Liver (tissue), 9 donors: ENCODE data around the gene PACS1. TPM values are rescaled to one million over a fixed set of nuclear protein-coding genes. Genes with fewer than 3 reads are reported as not detected.

Source experiments
- DNase-seq: peaks from one replicate; pipeline ENCODE4 v3.0.0-alpha.2; 2017; ENCODE audit warnings: low spot score
- H3K27ac ChIP-seq, 2 donors: one replicate each; pipeline ENCODE4 v1.7.0; 2013; ENCODE audit warnings: inconsistent platforms in 2 of 2, low read length in 2 of 2, control low read depth in 1 of 2, low read depth in 1 of 2, mild to moderate bottlenecking in 1 of 2
- H3K27me3 ChIP-seq, 4 donors: one replicate each; pipeline versions ENCODE4 v1.6.1 to v1.7.0; 2013; ENCODE audit warnings: low read length in 3 of 4, inconsistent platforms in 1 of 4, mild to moderate bottlenecking in 1 of 4, moderate library complexity in 1 of 4; ENCODE audit not compliant: control insufficient read depth in 4 of 4, insufficient read depth in 4 of 4
- H3K36me3 ChIP-seq, 4 donors: one replicate each; pipeline versions ENCODE4 v1.6.1 to v1.7.0; 2013; ENCODE audit warnings: low read length in 3 of 4, mild to moderate bottlenecking in 3 of 4, low read depth in 1 of 4, moderate library complexity in 1 of 4; ENCODE audit not compliant: control insufficient read depth in 4 of 4, insufficient read depth in 3 of 4
- H3K4me1 ChIP-seq, 4 donors: one replicate each; pipeline versions ENCODE4 v1.6.1 to v1.7.0; 2013; ENCODE audit warnings: low read length in 3 of 4, mild to moderate bottlenecking in 3 of 4, moderate library complexity in 1 of 4; ENCODE audit not compliant: control insufficient read depth in 4 of 4, insufficient read depth in 4 of 4
- H3K4me3 ChIP-seq, 3 donors: one replicate each; pipeline versions ENCODE4 v1.6.1 to v1.7.0; 2013; ENCODE audit warnings: low read length in 3 of 3, control low read depth in 1 of 3, low read depth in 1 of 3, mild to moderate bottlenecking in 1 of 3
- H3K9ac ChIP-seq, 2 donors: one replicate each; pipeline ENCODE4 v1.7.0; 2013; ENCODE audit warnings: low read length in 2 of 2, mild to moderate bottlenecking in 2 of 2, moderate library complexity in 2 of 2, control low read depth in 1 of 2, low read depth in 1 of 2
- H3K9me3 ChIP-seq, 4 donors: one replicate each; pipeline versions ENCODE4 v1.6.1 to v1.7.0; 2013; ENCODE audit warnings: low read length in 3 of 4; ENCODE audit not compliant: control insufficient read depth in 4 of 4
- ATF3 ChIP-seq: IDR thresholded peaks from 2 replicates; pipeline ENCODE4 v1.6.1; 2016; ENCODE audit warnings: antibody characterized with exemption
- CTCF ChIP-seq: fragments of 150-350 bp; IDR thresholded peaks from 2 replicates; pipeline ENCODE4 v1.5.1; 2017; ENCODE audit warnings: improper control_type of control experiment, low read depth, low read length; ENCODE audit not compliant: missing input control
- EGR1 ChIP-seq, 2 donors: IDR thresholded peaks; 2 replicates each; pipeline ENCODE4 v1.6.1; 2016 to 2018; ENCODE audit warnings: antibody characterized with exemption in 2 of 2, low read depth in 2 of 2
- FOXA1 ChIP-seq: IDR thresholded peaks from 2 replicates; pipeline ENCODE4 v1.6.1; 2016; ENCODE audit warnings: antibody characterized with exemption
- FOXA2 ChIP-seq: IDR thresholded peaks from 2 replicates; pipeline ENCODE4 v1.6.1; 2016; ENCODE audit warnings: antibody characterized with exemption
- GABPA ChIP-seq, 2 donors: IDR thresholded peaks in 1 of 2; conservative IDR thresholded peaks in 1 of 2; 2 replicates each; pipeline ENCODE4 v1.6.1; 2016; ENCODE audit warnings: antibody characterized with exemption in 2 of 2, mild to moderate bottlenecking in 1 of 2, moderate library complexity in 1 of 2
- HNF4A ChIP-seq, 2 donors: conservative IDR thresholded peaks; 2 replicates each; pipeline ENCODE4 v1.6.1; 2016; ENCODE audit warnings: antibody characterized with exemption in 2 of 2, mild to moderate bottlenecking in 2 of 2
- HNF4G ChIP-seq: IDR thresholded peaks from 2 replicates; pipeline ENCODE4 v1.6.1; 2016; ENCODE audit warnings: antibody characterized with exemption
- JUND ChIP-seq, 2 donors: IDR thresholded peaks; 2 replicates each; pipeline ENCODE4 v1.6.1; 2016; ENCODE audit warnings: antibody characterized with exemption in 2 of 2
- MAX ChIP-seq: IDR thresholded peaks from 2 replicates; pipeline ENCODE4 v1.6.1; 2016; ENCODE audit warnings: antibody characterized with exemption
- NR2F2 ChIP-seq: IDR thresholded peaks from 2 replicates; pipeline ENCODE4 v1.6.1; 2016; ENCODE audit warnings: antibody characterized with exemption
- RAD21 ChIP-seq, 2 donors: IDR thresholded peaks; 2 replicates each; pipeline ENCODE4 v1.6.1; 2016; ENCODE audit warnings: antibody characterized with exemption in 2 of 2, mild to moderate bottlenecking in 2 of 2
- REST ChIP-seq: IDR thresholded peaks from 2 replicates; pipeline ENCODE4 v1.6.1; 2016; ENCODE audit warnings: antibody characterized with exemption, mild to moderate bottlenecking
- RXRA ChIP-seq, 2 donors: IDR thresholded peaks; 2 replicates each; pipeline ENCODE4 v1.6.1; 2017 to 2018; ENCODE audit warnings: antibody characterized with exemption in 2 of 2, mild to moderate bottlenecking in 1 of 2
- SP1 ChIP-seq: IDR thresholded peaks from 2 replicates; pipeline ENCODE4 v1.6.1; 2018; ENCODE audit warnings: antibody characterized with exemption, mild to moderate bottlenecking
- TAF1 ChIP-seq: conservative IDR thresholded peaks from 2 replicates; pipeline ENCODE4 v1.6.1; 2016; ENCODE audit warnings: antibody characterized with exemption, mild to moderate bottlenecking
- YY1 ChIP-seq: IDR thresholded peaks from 2 replicates; pipeline ENCODE4 v1.6.1; 2016; ENCODE audit warnings: antibody characterized with exemption, mild to moderate bottlenecking
- ZBTB33 ChIP-seq: IDR thresholded peaks from 2 replicates; pipeline ENCODE4 v1.6.1; 2016; ENCODE audit warnings: antibody characterized with exemption
- WGBS: extraction: QIAGEN DNeasy Blood & Tissue Kit; methylation state at CpG from one replicate; pipeline ENCODE4 v1.1.7; 2013; 5-methylcytosine and 5-hydroxymethylcytosine counted together
- polyA plus RNA-seq, 2 donors: library from polyadenylated mRNA; stranded (reverse) in 1 of 2; unstranded in 1 of 2; fragments of 200-250 nt in 1 of 2; fragments of >200 nt in 1 of 2; fragmentation: Nextera tagmentation in 1 of 2; extraction: Ambion mirVana in 1 of 2; gene quantifications; one replicate each; pipeline versions ENCODE4 v1.2.1 to v1.2.3, GENCODE V29; 2013 to 2015
- total RNA-seq, 2 donors: library from RNA; depleted of rRNA; stranded (reverse); fragments of >200 nt; gene quantifications; one replicate each; pipeline ENCODE4 v1.2.3, GENCODE V29; 2014
- donor health status: healthy.
- donor health status: healthy.
- donor health status: healthy.
- donor health status: healthy.
- donor health status: healthy.

PACS1 gene
- total and polyA plus RNA-seq, 4 donors, result 2.7 to 9.1 (median 7.3) TPM

GRCh38 chr11:66104057-66104638, 34.1 kb downstream of the PACS1 start:
- Histone ChIP-seq H3K4me1 (peaks cover 0 to 3% (median 0%) of the 10 kb centered on the region in 4 donors), H3K9ac (no peak overlapping the region), H3K36me3 (no peaks in the 10 kb centered on the region), H3K4me3 (no peak overlapping the region), H3K27me3 (no peaks in the 10 kb centered on the region), H3K9me3 (no peaks in the 10 kb centered on the region), H3K27ac (no peak overlapping the region)
- DNase-seq, result no peak
- WGBS, result 91% methylated on average over 4 of the region's 4 CpGs
- TF ChIP-seq MAX (no peak), JUND (IDR thresholded peaks at IDR 0.05) (no peak), EGR1 (IDR thresholded peaks at IDR 0.05; ENCODE audit: low read depth in 2 of 2) (no peak), NR2F2 (no peak), GABPA (IDR thresholded peaks at IDR 0.05 in 1 of 2, conservative IDR thresholded peaks at IDR 0.05 in 1 of 2) (no peak), CTCF (no peak)

- no peaks in the 10 kb centered on the region for H3K9me3 ChIP-seq
- no peak for DNase-seq
- H3K27me3 ChIP-seq, result no peaks in the 10 kb centered on the region
- H3K9ac ChIP-seq, result no peak overlapping the region
- WGBS, result 87% methylated on average over 4 of the region's 4 CpGs
- TF ChIP-seq RAD21 (IDR thresholded peaks at IDR 0.05) (no peak), CTCF (no peak), JUND (IDR thresholded peaks at IDR 0.05) (no peak), ZBTB33 (no peak), TAF1 (no peak), EGR1 (IDR thresholded peaks at IDR 0.05; ENCODE audit: low read depth in 2 of 2) (no peak), MAX (no peak), FOXA2 (no peak), ATF3 (no peak), HNF4A (conservative IDR thresholded peaks at IDR 0.05) (no peak), FOXA1 (no peak), REST (no peak), YY1 (no peak), SP1 (no peak), HNF4G (no peak), NR2F2 (no peak), RXRA (IDR thresholded peaks at IDR 0.05) (no peak)
- H3K4me1 ChIP-seq, result peaks cover 0 to 2% (median under 1%) of the 10 kb centered on the region in 4 donors
- H3K4me3 ChIP-seq, result no peak overlapping the region
- no peak overlapping the region for H3K27ac ChIP-seq
- no peaks in the 10 kb centered on the region for H3K36me3 ChIP-seq
Measured at GRCh38 chr11:66106786-66107599, 36.9 kb downstream of the PACS1 start.
